Stimulated activated CD4-positive, alpha-beta T cell treated with anti-CD3 and anti-CD28 coated beads, TNF-alpha, amount 100 ng/mL, for 24 hours (primary cell): Measurements from ENCODE around the gene PLBD1.
A peak's percentile ranks its signal among the peaks of the same experiment; 100 is the strongest.

Source experiments
- DNase-seq, 3 experiments: peaks; one replicate each; pipeline ENCODE4 v3.0.0-alpha.2; 2020; ENCODE audit warnings: low read depth in 3 of 3

Gene PLBD1

GRCh38 chr12:14505626-14506596 lies 61.8 kb downstream of the PLBD1 start:
- no peak for DNase-seq

GRCh38 chr12:14495326-14495725 lies 72.4 kb downstream of the PLBD1 start:
- no peak for DNase-seq

GRCh38 chr12:14482886-14483285 lies 84.8 kb downstream of the PLBD1 start:
- DNase-seq: no peak

- no peak for DNase-seq
Measured at GRCh38 chr12:14482361-14482760, 85.3 kb downstream of the PLBD1 start.

GRCh38 chr12:14481201-14481600 lies 86.5 kb downstream of the PLBD1 start:
- DNase-seq: no peak

GRCh38 chr12:14479004-14479403 lies 88.7 kb downstream of the PLBD1 start:
- no peak for DNase-seq

GRCh38 chr12:14473707-14474287 lies 93.9 kb downstream of the PLBD1 start:
- no peak for DNase-seq

- DNase-seq: no peak
Measured at GRCh38 chr12:14471497-14471896, 96.2 kb downstream of the PLBD1 start.

- DNase-seq: no peak
Measured at GRCh38 chr12:14460212-14460841, 107.4 kb downstream of the PLBD1 start.

- peak in 1 of 3 experiments; percentile 4 for DNase-seq
Measured at GRCh38 chr12:14454098-14454907, 113.4 kb downstream of the PLBD1 start.
